Measurements from ENCODE around the gene OR5B2.

- no peak for TF ChIP-seq REST (IDR thresholded peaks at IDR 0.05; ENCODE audit: insufficient read depth in 1 of 2, low read depth in 2 of 2, low read length in 2 of 2)
- no peak for TF ChIP-seq POLR2AphosphoS5 (IDR thresholded peaks at IDR 0.05; ENCODE audit: low read depth, low read length)
These were observed 1.4 kb upstream of the OR5B2 start for GRCh38 chr11:58429273-58429672.
